ENCODE data around the gene KRT23. TPM values are rescaled to one million over a fixed set of nuclear protein-coding genes. Genes with fewer than 3 reads are reported as not detected.
A peak's percentile ranks its signal among the peaks of the same experiment; 100 is the strongest.

KRT23 gene
- total and polyA plus RNA-seq, 2 experiments from 2014 or later: not detected

DNA sequence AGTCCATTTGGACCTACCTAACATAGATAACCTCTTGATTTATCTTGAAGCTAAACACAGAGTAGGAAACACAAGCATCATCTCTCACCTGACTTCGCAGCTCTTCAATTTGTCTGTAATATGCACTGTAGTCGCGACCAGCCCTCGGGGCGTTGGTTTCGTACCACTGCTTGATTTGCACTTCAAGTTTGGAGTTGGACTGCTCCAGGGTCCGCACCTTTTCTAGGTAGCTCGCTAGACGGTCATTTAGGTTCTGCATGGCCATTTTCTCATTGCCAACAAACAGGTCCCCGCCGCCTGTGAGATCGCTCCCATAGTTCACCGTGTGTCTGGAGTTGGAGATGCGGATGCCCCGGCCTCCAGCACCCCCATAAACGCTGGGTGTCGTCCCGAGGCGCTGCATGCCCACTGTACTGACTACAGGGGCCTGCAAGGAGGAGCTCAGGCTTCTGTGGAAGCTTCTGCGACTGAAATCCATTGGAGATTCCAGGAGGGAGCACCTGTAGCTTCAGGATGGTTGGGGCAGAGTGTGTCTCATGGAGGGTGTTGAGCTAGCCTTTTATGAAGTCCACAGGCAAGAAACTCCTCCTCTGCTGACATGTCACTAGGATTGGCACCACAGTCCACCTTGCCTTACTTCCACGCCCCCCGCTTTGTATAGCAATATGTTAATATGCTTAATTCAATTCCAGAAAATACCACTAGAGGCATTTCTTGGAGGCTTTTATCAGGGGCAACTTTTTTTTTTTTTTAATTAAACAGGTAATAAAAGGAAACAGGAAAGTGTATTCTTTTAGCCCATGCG, 52.5 kb downstream of the KRT23 start, which contains the start of gene KRT20:
TSS of gene KRT20 (minus strand) at position 535 of the 805 bp plus-strand sequence. CDS start at position 478, 57 bp downstream.
- H3K4me3 ChIP-seq: no peak within 1 kb of the TSS
- peaks cover 4% of the 10 kb centered on the region for H3K4me1 ChIP-seq (ENCODE audit: low read depth)
- H3K27ac ChIP-seq: no peak within 1 kb of the TSS
- H3K27me3 ChIP-seq: peaks cover 6% of the 10 kb centered on the region
- TF ChIP-seq, protein P1, sequence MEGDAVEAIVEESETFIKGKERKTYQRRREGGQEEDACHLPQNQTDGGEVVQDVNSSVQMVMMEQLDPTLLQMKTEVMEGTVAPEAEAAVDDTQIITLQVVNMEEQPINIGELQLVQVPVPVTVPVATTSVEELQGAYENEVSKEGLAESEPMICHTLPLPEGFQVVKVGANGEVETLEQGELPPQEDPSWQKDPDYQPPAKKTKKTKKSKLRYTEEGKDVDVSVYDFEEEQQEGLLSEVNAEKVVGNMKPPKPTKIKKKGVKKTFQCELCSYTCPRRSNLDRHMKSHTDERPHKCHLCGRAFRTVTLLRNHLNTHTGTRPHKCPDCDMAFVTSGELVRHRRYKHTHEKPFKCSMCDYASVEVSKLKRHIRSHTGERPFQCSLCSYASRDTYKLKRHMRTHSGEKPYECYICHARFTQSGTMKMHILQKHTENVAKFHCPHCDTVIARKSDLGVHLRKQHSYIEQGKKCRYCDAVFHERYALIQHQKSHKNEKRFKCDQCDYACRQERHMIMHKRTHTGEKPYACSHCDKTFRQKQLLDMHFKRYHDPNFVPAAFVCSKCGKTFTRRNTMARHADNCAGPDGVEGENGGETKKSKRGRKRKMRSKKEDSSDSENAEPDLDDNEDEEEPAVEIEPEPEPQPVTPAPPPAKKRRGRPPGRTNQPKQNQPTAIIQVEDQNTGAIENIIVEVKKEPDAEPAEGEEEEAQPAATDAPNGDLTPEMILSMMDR (IDR thresholded peaks at IDR 0.05; ENCODE audit: low read depth, low read length): peak; percentile 3
- H3K9me3 ChIP-seq (ENCODE audit: low read depth): no peaks in the 10 kb centered on the region
- no peak for DNase-seq (ENCODE audit: low read depth in 1 of 2, low spot score in 1 of 2)
- H3K36me3 ChIP-seq: no peaks in the 10 kb centered on the region

DNA sequence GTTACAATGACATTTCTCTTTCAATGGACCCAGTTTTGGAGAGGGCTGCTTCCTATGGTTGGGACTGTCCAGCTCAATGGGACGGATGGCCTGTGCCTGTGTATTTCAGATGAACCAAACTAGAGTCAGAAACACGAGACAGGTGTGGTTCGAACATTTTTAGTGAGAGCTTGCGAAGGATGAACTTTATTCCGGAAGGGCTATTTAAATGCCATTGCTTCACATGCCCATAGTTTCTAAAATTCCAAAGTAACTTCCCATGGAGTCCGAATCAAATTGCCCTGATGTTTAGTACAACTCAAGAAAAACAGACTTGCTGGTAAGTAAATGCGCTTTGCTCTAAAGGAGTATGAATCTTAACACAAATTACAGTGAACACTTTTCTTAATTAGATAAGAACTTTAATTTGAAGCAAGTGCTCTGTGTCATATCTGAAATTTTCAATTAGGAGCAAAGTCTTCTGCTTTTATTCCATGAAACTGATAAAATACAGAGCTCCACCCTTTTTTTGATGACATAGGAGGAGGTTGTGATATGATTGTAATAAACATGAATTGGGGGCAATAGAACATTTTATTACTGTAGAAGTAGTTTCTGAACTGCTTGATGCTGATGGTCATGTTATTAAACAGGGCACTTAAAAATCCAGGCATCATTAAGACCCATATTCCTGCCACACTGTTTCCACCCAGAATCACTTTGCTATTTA, 53.7 kb downstream of the KRT23 start:
- H3K4me3 ChIP-seq: no peak overlapping the region
- DNase-seq (ENCODE audit: low read depth in 1 of 2, low spot score in 1 of 2): no peak
- no peak overlapping the region for H3K27ac ChIP-seq
- no peaks in the 10 kb centered on the region for H3K4me1 ChIP-seq (ENCODE audit: low read depth)
- peaks cover 6% of the 10 kb centered on the region for H3K27me3 ChIP-seq
- no peaks in the 10 kb centered on the region for H3K36me3 ChIP-seq
- TF ChIP-seq, protein P1 (IDR thresholded peaks at IDR 0.05; ENCODE audit: low read depth, low read length): no peak
- H3K9me3 ChIP-seq (ENCODE audit: low read depth): no peaks in the 10 kb centered on the region

DNA sequence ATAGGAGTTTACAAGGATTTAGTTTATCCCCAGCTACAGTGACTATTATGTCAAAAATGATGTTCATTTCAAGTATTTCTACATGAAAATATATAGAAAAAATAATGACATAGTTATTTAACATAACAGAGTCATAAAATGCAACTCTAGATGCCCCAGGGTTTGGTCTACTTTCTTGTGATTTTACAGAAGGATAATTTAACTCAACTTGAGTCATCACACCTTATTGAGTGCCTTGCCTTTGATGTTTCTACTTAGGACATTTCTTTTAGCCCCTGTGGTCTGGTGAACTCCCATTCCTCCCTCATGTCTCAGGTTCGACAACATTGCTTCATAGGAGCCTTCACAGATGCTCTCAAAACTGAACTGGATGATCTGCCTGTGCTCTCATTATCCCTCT, 54.4 kb downstream of the KRT23 start:
- TF ChIP-seq, protein P1 (IDR thresholded peaks at IDR 0.05; ENCODE audit: low read depth, low read length): no peak
- DNase-seq (ENCODE audit: low read depth in 1 of 2, low spot score in 1 of 2): no peak
- Histone ChIP-seq H3K9me3 (ENCODE audit: low read depth) (no peaks in the 10 kb centered on the region), H3K27ac (no peak overlapping the region), H3K4me3 (no peak overlapping the region), H3K4me1 (ENCODE audit: low read depth) (no peaks in the 10 kb centered on the region), H3K27me3 (peaks cover 6% of the 10 kb centered on the region), H3K36me3 (no peaks in the 10 kb centered on the region)

DNA sequence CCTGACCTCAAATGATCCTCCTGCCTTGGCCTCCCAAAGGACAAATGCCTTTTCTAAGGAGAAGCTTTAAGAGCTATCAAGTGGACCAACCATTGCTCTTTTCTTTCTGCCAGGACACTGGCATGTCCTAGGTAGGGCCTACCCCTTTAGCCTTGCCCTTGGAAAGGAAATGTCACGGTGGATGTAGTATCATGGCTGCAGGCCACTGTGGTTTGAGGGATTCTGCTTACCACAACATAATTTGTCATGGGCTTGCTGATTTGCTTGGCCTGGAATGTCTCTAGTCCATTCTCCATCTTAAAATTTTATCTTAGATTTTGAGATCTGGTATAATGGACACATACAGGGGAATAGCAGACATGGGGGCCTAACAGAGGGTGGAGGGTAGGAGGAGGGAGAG, 58.4 kb downstream of the KRT23 start:
- Histone ChIP-seq H3K4me1 (ENCODE audit: low read depth) (no peaks in the 10 kb centered on the region), H3K27ac (no peak overlapping the region), H3K27me3 (peaks cover 6% of the 10 kb centered on the region), H3K36me3 (no peaks in the 10 kb centered on the region), H3K4me3 (no peak overlapping the region), H3K9me3 (ENCODE audit: low read depth) (no peaks in the 10 kb centered on the region)
- TF ChIP-seq, protein P1 (IDR thresholded peaks at IDR 0.05; ENCODE audit: low read depth, low read length): no peak
- no peak for DNase-seq (ENCODE audit: low read depth in 1 of 2, low spot score in 1 of 2)

DNA sequence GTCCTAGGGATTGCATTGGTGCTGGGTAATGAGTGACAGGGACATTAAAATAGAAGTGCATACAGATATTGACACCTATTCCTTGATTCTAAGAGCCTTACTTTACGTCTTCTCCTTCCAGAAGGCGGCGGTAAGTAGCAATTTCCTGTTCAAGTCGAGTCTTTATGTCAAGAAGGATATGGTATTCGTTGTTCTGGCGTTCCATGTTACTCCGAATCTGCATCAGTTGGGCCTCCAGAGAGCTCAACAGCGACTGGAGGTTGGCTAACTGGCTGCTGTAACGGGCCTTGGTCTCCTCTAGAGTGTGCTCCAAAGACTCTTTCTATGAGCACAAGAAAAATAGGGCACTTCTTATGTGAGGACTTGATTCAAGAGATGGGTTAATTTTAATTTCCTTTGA, 59.4 kb downstream of the KRT23 start:
- Histone ChIP-seq H3K9me3 (ENCODE audit: low read depth) (no peaks in the 10 kb centered on the region), H3K36me3 (no peaks in the 10 kb centered on the region), H3K4me3 (no peak overlapping the region), H3K4me1 (ENCODE audit: low read depth) (no peaks in the 10 kb centered on the region), H3K27me3 (peaks cover 6% of the 10 kb centered on the region), H3K27ac (no peak overlapping the region)
- TF ChIP-seq, protein P1 (IDR thresholded peaks at IDR 0.05; ENCODE audit: low read depth, low read length): no peak
- DNase-seq (ENCODE audit: low read depth in 1 of 2, low spot score in 1 of 2): no peak
